ENCODE results near the gene COBL. TPM values are rescaled to one million over a fixed set of nuclear protein-coding genes. Genes with fewer than 3 reads are reported as not detected.

Gene COBL
- polyA plus RNA-seq, 1 donor (not counting 4 experiments of a cell fraction or from before 2014, with no cell fraction given): 4.5 TPM

DNA sequence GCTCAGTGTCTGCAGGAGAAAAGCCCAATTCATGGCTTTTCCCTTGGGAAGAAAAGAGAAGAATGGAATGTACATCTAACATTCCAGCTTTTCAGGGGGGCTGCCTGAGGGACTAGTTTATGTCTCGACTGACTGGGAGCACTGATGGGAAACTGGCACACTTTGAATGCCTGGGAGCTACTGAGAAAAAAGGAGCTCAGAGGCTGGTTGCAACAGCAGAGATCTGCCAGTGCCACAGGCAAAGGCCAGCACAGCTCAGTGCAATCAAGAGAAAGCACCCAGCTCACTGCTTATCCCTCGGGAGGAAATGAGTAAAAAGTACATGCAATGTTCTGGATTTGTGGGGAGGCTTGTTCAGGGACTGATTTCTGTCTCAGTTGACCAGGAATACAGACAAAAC is 226.2 kb downstream of the COBL start:
- Histone ChIP-seq H4K20me1 (ENCODE audit: control insufficient read depth, extremely low read depth, insufficient read depth, low read length) (no peaks in the 10 kb centered on the region), H3K9me1 (ENCODE audit: control insufficient read depth, extremely low read depth, insufficient read depth, low read length) (no peaks in the 10 kb centered on the region), H3K4me1 (ENCODE audit: control insufficient read depth, extremely low read depth, insufficient read depth, low read length) (no peaks in the 10 kb centered on the region), H3K36me3 (ENCODE audit: control insufficient read depth in 2 of 2, extremely low read depth in 1 of 2, insufficient read depth in 2 of 2, low read length in 2 of 2) (no peaks in the 10 kb centered on the region), H3K4me3 (ENCODE audit: control insufficient read depth in 2 of 3, extremely low read depth in 1 of 3, insufficient read depth in 2 of 3, low read depth in 1 of 3, low read length in 3 of 3) (no peak overlapping the region), H3K9me3 (ENCODE audit: control insufficient read depth, low read depth, low read length) (no peaks in the 10 kb centered on the region), H2AFZ (ENCODE audit: control insufficient read depth, low read length) (no peak overlapping the region), H3K79me2 (ENCODE audit: control insufficient read depth, insufficient read depth, low read length) (no peaks in the 10 kb centered on the region), H3K27me3 (ENCODE audit: control insufficient read depth, extremely low read depth, insufficient read depth, low read length) (no peaks in the 10 kb centered on the region), H3K27ac (ENCODE audit: control insufficient read depth, insufficient read depth, low read length) (no peak overlapping the region), H3K4me2 (ENCODE audit: control insufficient read depth, extremely low read depth, insufficient read depth, low read depth, low read length) (no peak overlapping the region), H3K9ac (ENCODE audit: control insufficient read depth, extremely low read depth, insufficient read depth, low read length) (no peak overlapping the region)
- DNase-seq (ENCODE audit: low read depth, low spot score) (no peak), FAIRE-seq (no peak)
- dilution Hi-C loops (cut with MboI; ENCODE audit: extremely low pct_ligation_motif_present, low sequenced_read_pairs): no loop called here
- TF ChIP-seq CTCF (optimal IDR thresholded peaks at IDR 0.05 in 1 of 3, IDR thresholded peaks at IDR 0.05 in 1 of 3, conservative IDR thresholded peaks at IDR 0.05 in 1 of 3; ENCODE audit: extremely low read depth in 1 of 3, insufficient read depth in 2 of 3, low read length in 3 of 3): no peak
- TF ChIP-seq EZH2 (IDR thresholded peaks at IDR 0.05; ENCODE audit: low read length): no peak

DNA sequence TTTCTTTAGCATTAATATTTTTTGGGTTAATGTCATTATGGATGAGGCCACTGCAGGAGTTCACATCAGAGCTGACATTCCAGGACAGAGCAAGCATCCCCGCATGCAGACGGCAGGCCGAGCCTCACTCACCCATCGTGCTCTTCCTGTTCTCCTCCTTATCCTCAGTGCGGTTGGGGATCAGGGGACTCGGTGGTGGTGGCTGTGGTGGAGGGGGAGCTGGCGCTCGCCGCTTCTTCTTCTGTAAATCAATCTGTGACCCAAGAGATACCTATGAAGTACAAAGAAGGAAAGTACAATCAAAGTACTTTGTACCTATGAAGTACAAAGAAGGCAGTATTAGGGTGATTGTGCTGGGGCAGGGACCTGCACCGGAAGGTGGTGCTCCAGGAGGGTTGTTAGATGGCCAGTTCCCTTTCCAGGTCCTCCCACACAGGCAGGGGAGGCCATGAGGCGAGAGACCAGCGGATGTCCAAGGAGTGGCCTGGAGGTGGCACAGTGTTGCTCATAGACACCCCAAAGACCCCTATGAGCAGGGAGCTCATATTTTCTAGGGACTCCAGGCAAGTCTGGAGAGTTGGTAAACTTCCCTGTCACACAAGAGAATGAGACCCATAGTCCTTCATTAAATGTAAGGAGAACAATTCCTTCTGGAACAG is 231.4 kb downstream of the COBL start:
- Histone ChIP-seq H3K27me3 (ENCODE audit: control insufficient read depth, extremely low read depth, insufficient read depth, low read length) (no peaks in the 10 kb centered on the region), H2AFZ (ENCODE audit: control insufficient read depth, low read length) (no peak overlapping the region), H3K36me3 (ENCODE audit: control insufficient read depth in 2 of 2, extremely low read depth in 1 of 2, insufficient read depth in 2 of 2, low read length in 2 of 2) (no peaks in the 10 kb centered on the region), H3K4me3 (ENCODE audit: control insufficient read depth in 2 of 3, extremely low read depth in 1 of 3, insufficient read depth in 2 of 3, low read depth in 1 of 3, low read length in 3 of 3) (no peak overlapping the region), H3K9me1 (ENCODE audit: control insufficient read depth, extremely low read depth, insufficient read depth, low read length) (no peaks in the 10 kb centered on the region), H3K9ac (ENCODE audit: control insufficient read depth, extremely low read depth, insufficient read depth, low read length) (no peak overlapping the region), H3K4me2 (ENCODE audit: control insufficient read depth, extremely low read depth, insufficient read depth, low read depth, low read length) (no peak overlapping the region), H4K20me1 (ENCODE audit: control insufficient read depth, extremely low read depth, insufficient read depth, low read length) (no peaks in the 10 kb centered on the region), H3K4me1 (ENCODE audit: control insufficient read depth, extremely low read depth, insufficient read depth, low read length) (no peaks in the 10 kb centered on the region), H3K27ac (ENCODE audit: control insufficient read depth, insufficient read depth, low read length) (no peak overlapping the region), H3K79me2 (ENCODE audit: control insufficient read depth, insufficient read depth, low read length) (no peaks in the 10 kb centered on the region), H3K9me3 (ENCODE audit: control insufficient read depth, low read depth, low read length) (no peaks in the 10 kb centered on the region)
- dilution Hi-C loops (cut with MboI; ENCODE audit: extremely low pct_ligation_motif_present, low sequenced_read_pairs): no loop called here
- FAIRE-seq (no peak), DNase-seq (ENCODE audit: low read depth, low spot score) (no peak)
- TF ChIP-seq EZH2 (IDR thresholded peaks at IDR 0.05; ENCODE audit: low read length) (no peak), CTCF (optimal IDR thresholded peaks at IDR 0.05 in 1 of 3, IDR thresholded peaks at IDR 0.05 in 1 of 3, conservative IDR thresholded peaks at IDR 0.05 in 1 of 3; ENCODE audit: extremely low read depth in 1 of 3, insufficient read depth in 2 of 3, low read length in 3 of 3) (no peak)
